Gastroesophageal sphincter (tissue), 4 donors: Measurements from ENCODE around the gene PAAF1. TPM values are rescaled to one million over a fixed set of nuclear protein-coding genes. Genes with fewer than 3 reads are reported as not detected.
A peak's percentile ranks its signal among the peaks of the same experiment; 100 is the strongest.

Experiments used
- ATAC-seq: fragments of 150-250 bp; one replicate; pipeline ENCODE4 v1.9.1; 2016; ENCODE audit warnings: mild to moderate bottlenecking, moderate library complexity
- H3K27ac ChIP-seq, 4 donors: fragments of 200-600 bp; sonication (generic) in 3 of 4; 1 replicate in 3 of 4; 2 replicates in 1 of 4; pipeline ENCODE4 v1.5.1; 2016 to 2019
- H3K27me3 ChIP-seq: fragments of 200-600 bp; sonication (generic); one replicate; pipeline ENCODE4 v1.5.1; 2019
- H3K36me3 ChIP-seq, 2 donors: fragments of 200-600 bp; sonication (generic); one replicate each; pipeline ENCODE4 v1.5.1; 2019; ENCODE audit warnings: control low read depth in 1 of 2
- H3K4me1 ChIP-seq, 3 donors: fragments of 200-600 bp; sonication (generic); 1 replicate in 2 of 3; 2 replicates in 1 of 3; pipeline ENCODE4 v1.5.1; 2016 to 2019; ENCODE audit warnings: control low read depth in 2 of 3
- H3K4me3 ChIP-seq, 2 donors: fragments of 200-600 bp; sonication (generic); one replicate each; pipeline ENCODE4 v1.5.1; 2019; ENCODE audit warnings: mild to moderate bottlenecking in 1 of 2, moderate library complexity in 1 of 2
- H3K9me3 ChIP-seq, 3 donors: fragments of 200-600 bp; sonication (generic); one replicate each; pipeline ENCODE4 v1.5.1; 2017 to 2019; ENCODE audit warnings: control low read depth in 2 of 3
- EP300 ChIP-seq: sonication (generic); formaldehyde crosslinking; IDR thresholded peaks from one replicate; pipeline ENCODE4 v1.6.1; 2017; ENCODE audit warnings: antibody characterized with exemption, mild to moderate bottlenecking
- POLR2A ChIP-seq, 2 donors: fragments of 450-650 bp; IDR thresholded peaks; one replicate each; pipeline ENCODE4 v1.6.1; 2017; ENCODE audit warnings: antibody characterized with exemption in 2 of 2, mild to moderate bottlenecking in 2 of 2, moderate library complexity in 1 of 2
- POLR2AphosphoS5 ChIP-seq: sonication (generic); formaldehyde crosslinking; IDR thresholded peaks from one replicate; pipeline ENCODE4 v1.6.1; 2017; ENCODE audit warnings: antibody characterized with exemption
- WGBS, 2 donors: methylation state at CpG; one replicate each; pipeline ENCODE4 v1.1.5; 2018; ENCODE audit warnings: low coverage in 1 of 2; 5-methylcytosine and 5-hydroxymethylcytosine counted together
- total RNA-seq, 4 donors: library from RNA; depleted of rRNA; stranded (reverse); fragments of >200 nt; gene quantifications; one replicate each; pipeline ENCODE4 v1.1.0, GENCODE V29; 2016
- TF ChIP-seq, protein P1 (sequence below), 4 experiments: fragments of 200-600 bp in 2 of 4; fragments of 450-650 bp in 2 of 4; sonication (generic) in 1 of 4; IDR thresholded peaks; one replicate each; pipeline ENCODE4 v1.5.1; 2017 to 2019; ENCODE audit warnings: antibody characterized with exemption in 4 of 4, mild to moderate bottlenecking in 2 of 4, moderate library complexity in 2 of 4

PAAF1 gene
- total RNA-seq, 4 donors from 2014 or later: 16.2 to 30.2 (median 17.8) TPM

GRCh38 chr11:73914284-73914683 lies 37.5 kb downstream of the PAAF1 start:
- Histone ChIP-seq H3K27me3 (no peaks in the 10 kb centered on the region), H3K27ac (no peak overlapping the region), H3K36me3 (peaks cover 0 to 98% of the 10 kb centered on the region in 2 donors), H3K4me1 (no peaks in the 10 kb centered on the region), H3K9me3 (no peaks in the 10 kb centered on the region), H3K4me3 (no peak overlapping the region)
- no peak for ATAC-seq
- TF ChIP-seq POLR2A (IDR thresholded peaks at IDR 0.05): no peak
- 75 to 77% methylated on average over 4 of the region's 4 CpGs for WGBS, 2 donors

DNA sequence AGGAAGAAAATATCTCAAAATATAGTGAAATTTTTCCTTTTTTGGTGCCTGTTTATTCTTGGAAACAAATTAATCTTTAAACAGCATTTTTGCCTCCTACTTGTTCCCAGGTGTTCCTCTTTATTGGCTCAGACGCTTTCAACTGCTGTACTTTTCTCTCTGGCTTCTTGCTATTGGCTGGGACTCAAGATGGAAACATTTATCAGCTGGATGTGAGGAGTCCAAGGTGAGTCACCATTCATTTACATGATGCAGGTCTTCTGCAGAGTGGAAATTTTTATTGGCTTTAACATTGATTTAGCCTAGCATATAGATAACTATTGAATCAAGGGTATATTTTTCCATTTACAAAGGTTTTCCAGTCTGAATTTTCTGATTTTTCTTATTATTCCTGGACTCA lies 39.6 kb downstream of the PAAF1 start:
- peaks cover 0 to 98% of the 10 kb centered on the region in 2 donors for H3K36me3 ChIP-seq

DNA sequence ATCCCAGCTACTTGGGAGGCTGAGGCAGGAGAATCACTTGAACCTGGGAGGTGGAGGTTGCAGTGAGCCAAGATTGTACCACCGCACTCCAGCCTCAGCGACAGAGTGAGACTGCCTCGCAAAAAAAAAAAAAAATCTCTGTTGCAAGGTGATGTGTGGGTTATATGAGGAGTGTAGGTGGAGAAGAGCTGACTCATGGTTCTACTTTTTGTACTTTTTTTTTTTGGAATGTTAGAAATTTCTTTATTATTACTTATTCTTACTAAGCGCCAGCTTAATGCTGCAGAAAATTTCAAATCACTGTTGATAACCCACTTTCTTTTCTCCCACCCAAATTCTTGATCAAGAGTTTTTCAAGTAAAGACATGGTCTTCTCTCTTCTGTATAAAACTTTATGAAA lies 44.4 kb downstream of the PAAF1 start:
- TF ChIP-seq EP300: no peak
- TF ChIP-seq POLR2AphosphoS5: no peak
- TF ChIP-seq, protein P1, sequence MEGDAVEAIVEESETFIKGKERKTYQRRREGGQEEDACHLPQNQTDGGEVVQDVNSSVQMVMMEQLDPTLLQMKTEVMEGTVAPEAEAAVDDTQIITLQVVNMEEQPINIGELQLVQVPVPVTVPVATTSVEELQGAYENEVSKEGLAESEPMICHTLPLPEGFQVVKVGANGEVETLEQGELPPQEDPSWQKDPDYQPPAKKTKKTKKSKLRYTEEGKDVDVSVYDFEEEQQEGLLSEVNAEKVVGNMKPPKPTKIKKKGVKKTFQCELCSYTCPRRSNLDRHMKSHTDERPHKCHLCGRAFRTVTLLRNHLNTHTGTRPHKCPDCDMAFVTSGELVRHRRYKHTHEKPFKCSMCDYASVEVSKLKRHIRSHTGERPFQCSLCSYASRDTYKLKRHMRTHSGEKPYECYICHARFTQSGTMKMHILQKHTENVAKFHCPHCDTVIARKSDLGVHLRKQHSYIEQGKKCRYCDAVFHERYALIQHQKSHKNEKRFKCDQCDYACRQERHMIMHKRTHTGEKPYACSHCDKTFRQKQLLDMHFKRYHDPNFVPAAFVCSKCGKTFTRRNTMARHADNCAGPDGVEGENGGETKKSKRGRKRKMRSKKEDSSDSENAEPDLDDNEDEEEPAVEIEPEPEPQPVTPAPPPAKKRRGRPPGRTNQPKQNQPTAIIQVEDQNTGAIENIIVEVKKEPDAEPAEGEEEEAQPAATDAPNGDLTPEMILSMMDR (IDR thresholded peaks at IDR 0.05): no peak
- no peak for TF ChIP-seq POLR2A (IDR thresholded peaks at IDR 0.05)
- Histone ChIP-seq H3K27ac (no peak overlapping the region), H3K9me3 (no peaks in the 10 kb centered on the region), H3K4me3 (no peak overlapping the region), H3K27me3 (no peaks in the 10 kb centered on the region), H3K4me1 (no peaks in the 10 kb centered on the region), H3K36me3 (peaks cover 0 to 96% of the 10 kb centered on the region in 2 donors)
- ATAC-seq: no peak
- 100% methylated on average over 3 to 4 of the region's 4 CpGs for WGBS, 2 donors

More for the DNA sequence above, 39.6 kb downstream of the PAAF1 start:
- 50 to 83% methylated on average over 1 of the region's 1 CpG for WGBS, 2 donors
- Histone ChIP-seq H3K27me3 (no peaks in the 10 kb centered on the region), H3K27ac (no peak overlapping the region), H3K4me3 (no peak overlapping the region), H3K9me3 (no peaks in the 10 kb centered on the region), H3K4me1 (no peaks in the 10 kb centered on the region)
- no peak for TF ChIP-seq EP300
- TF ChIP-seq POLR2A (IDR thresholded peaks at IDR 0.05): no peak
- TF ChIP-seq, protein P1 (IDR thresholded peaks at IDR 0.05): no peak
- TF ChIP-seq POLR2AphosphoS5: no peak
- no peak for ATAC-seq

GRCh38 chr11:73929388-73929787 lies 52.6 kb downstream of the PAAF1 start:
- Histone ChIP-seq H3K4me1 (no peaks in the 10 kb centered on the region), H3K9me3 (no peaks in the 10 kb centered on the region), H3K27ac (no peak overlapping the region), H3K27me3 (no peaks in the 10 kb centered on the region), H3K4me3 (no peak overlapping the region), H3K36me3 (peaks cover 0 to 93% of the 10 kb centered on the region in 2 donors)
- ATAC-seq: no peak
- TF ChIP-seq EP300 (no peak), POLR2AphosphoS5 (no peak), POLR2A (IDR thresholded peaks at IDR 0.05) (no peak)
- TF ChIP-seq, protein P1 (IDR thresholded peaks at IDR 0.05): no peak
- 91 to 96% methylated on average over 2 of the region's 2 CpGs for WGBS, 2 donors

- no peak for ATAC-seq
- Histone ChIP-seq H3K27ac (no peak overlapping the region), H3K9me3 (no peaks in the 10 kb centered on the region), H3K4me3 (no peak overlapping the region), H3K4me1 (no peaks in the 10 kb centered on the region), H3K27me3 (no peaks in the 10 kb centered on the region), H3K36me3 (peaks cover 0 to 82% of the 10 kb centered on the region in 2 donors)
- TF ChIP-seq EP300: no peak
- TF ChIP-seq, protein P1 (IDR thresholded peaks at IDR 0.05): peak in 3 of 4 experiments; percentile 14 to 28 (median 20)
- TF ChIP-seq POLR2AphosphoS5: no peak
- no peak for TF ChIP-seq POLR2A (IDR thresholded peaks at IDR 0.05)
- WGBS, 2 donors: 56 to 64% methylated on average over 7 of the region's 7 CpGs
Observed at GRCh38 chr11:73931039-73931645, 54.3 kb downstream of the PAAF1 start.
